Fibroblast of mammary gland (primary cell): Measurements from ENCODE around the gene ZNF831.

Source experiments
- DNase-seq: peaks from one replicate; pipeline ENCODE4 v3.0.0-alpha.2; 2010; ENCODE audit warnings: low read depth
- H3K4me3 ChIP-seq: 2 replicates; pipeline ENCODE4 v1.5.1; 2011; ENCODE audit warnings: low read depth, mild to moderate bottlenecking, low read length, moderate library complexity; ENCODE audit not compliant: control insufficient read depth
- TF ChIP-seq, protein P1 (sequence below): conservative IDR thresholded peaks from 2 replicates; pipeline ENCODE4 v1.5.1; 2011; ENCODE audit warnings: low read depth, low read length, inconsistent platforms; ENCODE audit not compliant: control insufficient read depth, insufficient read depth

ZNF831 gene

GRCh38 chr20:59301343-59302007 lies 137.9 kb downstream of the ZNF831 start:
- no peak overlapping the region for H3K4me3 ChIP-seq
- no peak for DNase-seq
- TF ChIP-seq, protein P1, sequence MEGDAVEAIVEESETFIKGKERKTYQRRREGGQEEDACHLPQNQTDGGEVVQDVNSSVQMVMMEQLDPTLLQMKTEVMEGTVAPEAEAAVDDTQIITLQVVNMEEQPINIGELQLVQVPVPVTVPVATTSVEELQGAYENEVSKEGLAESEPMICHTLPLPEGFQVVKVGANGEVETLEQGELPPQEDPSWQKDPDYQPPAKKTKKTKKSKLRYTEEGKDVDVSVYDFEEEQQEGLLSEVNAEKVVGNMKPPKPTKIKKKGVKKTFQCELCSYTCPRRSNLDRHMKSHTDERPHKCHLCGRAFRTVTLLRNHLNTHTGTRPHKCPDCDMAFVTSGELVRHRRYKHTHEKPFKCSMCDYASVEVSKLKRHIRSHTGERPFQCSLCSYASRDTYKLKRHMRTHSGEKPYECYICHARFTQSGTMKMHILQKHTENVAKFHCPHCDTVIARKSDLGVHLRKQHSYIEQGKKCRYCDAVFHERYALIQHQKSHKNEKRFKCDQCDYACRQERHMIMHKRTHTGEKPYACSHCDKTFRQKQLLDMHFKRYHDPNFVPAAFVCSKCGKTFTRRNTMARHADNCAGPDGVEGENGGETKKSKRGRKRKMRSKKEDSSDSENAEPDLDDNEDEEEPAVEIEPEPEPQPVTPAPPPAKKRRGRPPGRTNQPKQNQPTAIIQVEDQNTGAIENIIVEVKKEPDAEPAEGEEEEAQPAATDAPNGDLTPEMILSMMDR: no peak

- no peak for DNase-seq
- TF ChIP-seq, protein P1: no peak
- H3K4me3 ChIP-seq: no peak overlapping the region
These were observed 142.5 kb downstream of the ZNF831 start for GRCh38 chr20:59305908-59306655.

DNA sequence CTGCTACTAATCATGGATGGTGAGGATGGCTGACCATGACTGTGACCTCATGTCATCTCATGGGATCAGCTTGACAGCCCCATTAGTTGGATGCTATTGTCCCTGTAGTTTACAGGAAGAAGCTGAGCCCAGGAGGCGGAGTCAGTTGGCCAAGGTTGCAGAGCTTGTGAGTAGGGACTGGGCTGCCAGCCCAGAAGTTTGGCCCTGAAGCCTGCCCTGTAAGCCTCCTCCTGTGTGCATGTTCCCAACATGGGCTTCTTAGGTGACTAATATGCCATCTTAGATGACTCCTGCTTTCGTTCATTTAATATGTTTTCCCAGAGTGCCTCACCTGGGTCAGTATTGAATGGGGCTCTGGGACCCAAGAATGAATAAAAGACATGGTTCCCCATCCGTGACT lies 143.6 kb downstream of the ZNF831 start:
- DNase-seq: no peak
- no peak overlapping the region for H3K4me3 ChIP-seq
- TF ChIP-seq, protein P1: no peak
